WERI-Rb-1 (cell line): ENCODE data around the gene SCFD2.

Source experiments
- DNase-seq: peaks from one replicate; pipeline ENCODE4 v3.0.0-alpha.2; 2020
- H3K27ac ChIP-seq: fragments of 250-450 bp; sonication (Bioruptor Pico); 2 replicates; pipeline ENCODE4 v1.5.1; 2020; ENCODE audit warnings: mild to moderate bottlenecking, moderate library complexity
- H3K27me3 ChIP-seq: fragments of 250-450 bp; sonication (Bioruptor Pico); 2 replicates; pipeline ENCODE4 v1.5.1; 2021; ENCODE audit warnings: mild to moderate bottlenecking, low read depth, moderate library complexity; ENCODE audit not compliant: insufficient read depth, severe bottlenecking
- H3K36me3 ChIP-seq: fragments of 250-450 bp; sonication (Bioruptor Pico); 2 replicates; pipeline ENCODE4 v1.5.1; 2020; ENCODE audit warnings: mild to moderate bottlenecking, moderate library complexity
- H3K4me3 ChIP-seq: 2 replicates; pipeline ENCODE4 v1.5.1; 2011; ENCODE audit warnings: low read depth, mild to moderate bottlenecking, control low read depth, low read length
- H3K9me3 ChIP-seq: fragments of 250-450 bp; sonication (Bioruptor Pico); 2 replicates; pipeline ENCODE4 v1.5.1; 2021; ENCODE audit warnings: mild to moderate bottlenecking, moderate library complexity; ENCODE audit not compliant: severe bottlenecking
- TF ChIP-seq, protein P1 (sequence below): IDR thresholded peaks from 2 replicates; pipeline ENCODE4 v1.5.1; 2011; ENCODE audit warnings: low read depth, mild to moderate bottlenecking, control low read depth, inconsistent platforms, low read length

SCFD2 gene

GRCh38 chr4:53014881-53015280, 351.0 kb downstream of the SCFD2 start:
- H3K4me3 ChIP-seq, result no peak overlapping the region
- TF ChIP-seq, protein P1, sequence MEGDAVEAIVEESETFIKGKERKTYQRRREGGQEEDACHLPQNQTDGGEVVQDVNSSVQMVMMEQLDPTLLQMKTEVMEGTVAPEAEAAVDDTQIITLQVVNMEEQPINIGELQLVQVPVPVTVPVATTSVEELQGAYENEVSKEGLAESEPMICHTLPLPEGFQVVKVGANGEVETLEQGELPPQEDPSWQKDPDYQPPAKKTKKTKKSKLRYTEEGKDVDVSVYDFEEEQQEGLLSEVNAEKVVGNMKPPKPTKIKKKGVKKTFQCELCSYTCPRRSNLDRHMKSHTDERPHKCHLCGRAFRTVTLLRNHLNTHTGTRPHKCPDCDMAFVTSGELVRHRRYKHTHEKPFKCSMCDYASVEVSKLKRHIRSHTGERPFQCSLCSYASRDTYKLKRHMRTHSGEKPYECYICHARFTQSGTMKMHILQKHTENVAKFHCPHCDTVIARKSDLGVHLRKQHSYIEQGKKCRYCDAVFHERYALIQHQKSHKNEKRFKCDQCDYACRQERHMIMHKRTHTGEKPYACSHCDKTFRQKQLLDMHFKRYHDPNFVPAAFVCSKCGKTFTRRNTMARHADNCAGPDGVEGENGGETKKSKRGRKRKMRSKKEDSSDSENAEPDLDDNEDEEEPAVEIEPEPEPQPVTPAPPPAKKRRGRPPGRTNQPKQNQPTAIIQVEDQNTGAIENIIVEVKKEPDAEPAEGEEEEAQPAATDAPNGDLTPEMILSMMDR, result no peak
- H3K36me3 ChIP-seq, result no peaks in the 10 kb centered on the region
- no peak for DNase-seq
- H3K9me3 ChIP-seq, result no peaks in the 10 kb centered on the region
- H3K27ac ChIP-seq, result no peak overlapping the region
- no peaks in the 10 kb centered on the region for H3K27me3 ChIP-seq

GRCh38 chr4:53013873-53014775, 351.7 kb downstream of the SCFD2 start:
- no peaks in the 10 kb centered on the region for H3K27me3 ChIP-seq
- no peak for DNase-seq
- no peaks in the 10 kb centered on the region for H3K9me3 ChIP-seq
- no peak overlapping the region for H3K4me3 ChIP-seq
- H3K36me3 ChIP-seq, result no peaks in the 10 kb centered on the region
- no peak overlapping the region for H3K27ac ChIP-seq
- TF ChIP-seq, protein P1, result no peak

DNA sequence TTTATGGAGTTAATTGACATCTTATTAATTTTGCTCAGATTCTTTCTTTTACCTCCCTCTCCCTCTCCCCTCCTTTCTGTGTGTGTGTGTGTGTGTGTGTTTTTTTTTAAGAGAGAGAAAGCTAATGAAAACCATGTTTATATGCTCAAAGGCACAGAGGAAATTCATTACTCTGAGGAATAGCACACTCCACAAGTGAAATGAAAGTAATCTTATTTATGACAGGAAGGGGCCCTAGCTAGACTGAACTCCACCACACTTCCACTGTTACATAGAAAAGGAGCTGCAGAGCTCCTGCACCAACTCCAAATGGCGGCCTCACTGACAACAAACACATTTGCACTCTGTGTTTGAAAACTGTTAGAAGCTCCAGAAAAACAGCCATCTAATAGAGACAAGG, 353.1 kb downstream of the SCFD2 start:
- DNase-seq, result no peak
- no peaks in the 10 kb centered on the region for H3K9me3 ChIP-seq
- H3K27me3 ChIP-seq, result no peaks in the 10 kb centered on the region
- TF ChIP-seq, protein P1, result no peak
- no peak overlapping the region for H3K4me3 ChIP-seq
- no peaks in the 10 kb centered on the region for H3K36me3 ChIP-seq
- H3K27ac ChIP-seq, result no peak overlapping the region

GRCh38 chr4:53011259-53011905, 354.5 kb downstream of the SCFD2 start:
- Histone ChIP-seq H3K9me3 (no peaks in the 10 kb centered on the region), H3K4me3 (no peak overlapping the region), H3K27me3 (no peaks in the 10 kb centered on the region), H3K36me3 (no peaks in the 10 kb centered on the region), H3K27ac (no peak overlapping the region)
- TF ChIP-seq, protein P1, result no peak
- no peak for DNase-seq

DNA sequence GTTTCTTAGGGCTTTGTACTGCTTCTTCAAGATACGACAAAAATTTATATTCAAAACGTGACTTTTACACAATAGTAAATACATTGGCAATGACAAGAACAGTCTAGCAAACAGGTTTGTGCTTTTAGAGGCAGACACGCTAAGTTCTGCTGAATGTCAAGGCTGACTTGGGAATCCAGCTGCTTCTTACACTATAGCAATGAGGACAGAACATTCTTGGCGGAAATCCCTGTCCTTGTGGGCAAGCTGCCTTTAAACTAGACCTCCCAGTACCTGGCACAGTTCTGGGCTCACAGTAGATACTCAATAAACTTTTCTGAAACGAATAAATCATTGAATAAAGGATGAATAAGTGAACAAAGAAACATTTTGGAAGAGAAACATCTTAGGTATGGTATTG, 355.5 kb downstream of the SCFD2 start:
- Histone ChIP-seq H3K9me3 (no peaks in the 10 kb centered on the region), H3K4me3 (no peak overlapping the region), H3K27ac (no peak overlapping the region), H3K36me3 (no peaks in the 10 kb centered on the region), H3K27me3 (no peaks in the 10 kb centered on the region)
- TF ChIP-seq, protein P1, result no peak
- DNase-seq, result no peak
